HL-60/S4 treated with retinoic acid at 250 ng/mL for 4 days and 3 days (cell line): ENCODE measurements around the gene TRPM2.
"Not testable (repeated sequence)": the region's sequence is repeated elsewhere in the genome, so short reads cannot be mapped to it uniquely, and the experiment has no call there.

Source experiments
- in situ Hi-C: fragments of 300-500 bp; cut with MboI; formaldehyde crosslinking; loops from 2 replicates; pipeline ENCODE4 v1.7.0; 2022; ENCODE audit warnings: low sequenced_read_pairs

Gene TRPM2

DNA sequence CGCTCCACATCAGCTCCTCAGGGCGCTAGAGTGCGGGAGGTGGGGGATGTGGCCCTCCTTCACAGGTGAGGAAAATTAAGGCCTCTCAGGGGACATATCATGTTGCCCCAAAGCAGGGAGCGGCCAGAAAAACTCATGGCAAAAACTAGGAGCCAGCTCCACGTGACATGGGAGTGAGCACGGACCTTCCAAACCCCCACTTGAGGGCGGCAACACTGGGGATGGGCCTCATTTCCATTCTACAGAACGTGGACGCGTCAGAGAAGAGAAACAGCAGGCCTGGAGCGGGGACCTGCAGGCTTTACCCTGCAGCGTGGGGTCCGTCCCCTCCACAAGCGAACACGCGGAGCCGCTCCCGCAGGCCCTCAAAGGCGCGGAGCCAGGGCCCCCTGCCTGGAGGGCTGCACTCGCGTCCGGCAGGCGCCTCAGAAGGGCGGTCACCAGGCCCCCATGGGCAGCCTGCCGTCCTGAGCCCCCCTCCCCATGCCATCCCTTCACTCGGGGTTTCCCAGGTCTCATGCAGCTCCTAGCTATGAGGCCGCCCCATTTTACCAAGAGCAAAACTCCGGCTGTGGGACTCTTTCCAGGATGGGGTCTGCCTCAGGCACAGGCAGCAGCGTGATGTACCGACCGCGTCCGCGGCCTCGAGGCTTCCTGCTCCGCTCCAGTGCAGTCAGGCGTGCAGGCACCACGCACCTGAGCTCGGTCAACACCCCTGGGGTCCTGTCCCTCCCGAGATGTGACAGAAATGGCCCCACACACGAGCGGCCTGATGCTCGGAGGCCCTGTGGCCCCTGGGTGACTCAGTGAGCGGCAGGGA lies 19.7 kb upstream of the TRPM2 start:
- in situ Hi-C loops, result loop anchor here (10.0 kb wide), 1 partner anchor 121 kb away; the partner anchor contains the start of gene LRRC3

DNA sequence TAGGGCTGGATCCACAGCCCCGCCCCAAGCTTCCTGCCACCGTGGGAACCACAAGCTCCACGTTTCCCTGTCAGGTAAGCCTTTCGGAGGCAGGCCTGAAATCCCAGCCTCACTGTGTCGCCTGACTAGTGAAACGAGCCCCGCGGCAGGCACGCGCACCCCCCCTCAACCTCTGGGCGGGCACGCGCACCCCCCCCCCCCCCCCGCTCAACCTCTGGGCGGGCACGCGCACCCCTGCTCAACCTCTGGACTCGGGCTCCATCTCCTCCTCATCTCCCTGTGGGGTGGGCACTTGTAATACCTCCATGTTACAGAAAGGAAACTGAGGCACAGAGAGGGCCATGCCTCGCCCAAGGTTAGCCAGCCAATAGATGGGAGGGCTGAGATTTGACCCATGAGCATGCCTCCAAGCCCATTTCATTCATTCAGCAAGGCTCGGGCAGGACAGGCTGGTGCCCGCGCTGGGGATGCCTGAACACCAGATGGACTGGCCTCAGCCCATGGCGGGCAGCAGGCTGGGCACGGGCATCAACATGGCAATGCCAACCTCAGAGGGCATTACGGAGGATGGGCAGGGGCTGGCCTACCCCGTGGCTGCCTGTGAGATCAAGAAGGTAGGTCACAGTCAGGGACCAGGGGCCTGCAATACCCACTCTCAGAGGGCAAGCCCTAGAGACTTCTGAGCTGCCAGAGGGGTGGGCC lies 18.9 kb upstream of the TRPM2 start:
- in situ Hi-C loops, result loop anchor here (10.0 kb wide), 1 partner anchor 120 kb away; the partner anchor contains the start of gene LRRC3

GRCh38 chr21:44335266-44336059 lies 18.0 kb upstream of the TRPM2 start:
- in situ Hi-C loops, result loop anchor here (10.0 kb wide), 1 partner anchor 119 kb away; the partner anchor contains the start of gene LRRC3

DNA sequence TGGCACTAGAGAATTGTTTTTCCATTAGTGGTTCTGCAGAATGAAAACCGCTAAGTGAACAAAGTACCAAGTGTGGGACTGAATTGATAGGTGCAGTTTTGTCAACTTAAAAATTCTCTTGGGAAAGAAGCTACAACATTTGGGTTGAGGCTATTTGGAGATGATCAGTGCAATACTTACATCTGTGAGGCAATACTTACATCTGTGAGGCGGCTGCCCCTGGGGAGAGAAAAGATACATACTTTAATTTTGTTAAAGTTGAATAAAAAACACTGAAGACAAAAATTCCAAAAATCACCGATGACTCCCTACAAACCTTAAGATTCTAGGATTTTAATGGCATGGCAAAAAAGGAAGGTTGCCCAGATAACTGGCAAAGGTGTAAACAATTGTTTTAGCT lies 16.0 kb upstream of the TRPM2 start:
- in situ Hi-C loops, result loop anchor here (10.0 kb wide), 1 partner anchor 117 kb away; the partner anchor contains the start of gene LRRC3

- in situ Hi-C loops, result loop anchor here (10.0 kb wide), 1 partner anchor 117 kb away; the partner anchor contains the start of gene LRRC3
Observed at GRCh38 chr21:44337941-44338895, 15.2 kb upstream of the TRPM2 start.

- in situ Hi-C loops, result loop anchor here (10.0 kb wide), 1 partner anchor 116 kb away; the partner anchor contains the start of gene LRRC3
Observed at GRCh38 chr21:44338971-44339910, 14.2 kb upstream of the TRPM2 start, which contains the start of gene CFAP410. TSS of gene CFAP410 (minus strand) at chr21:44339390. CDS start at chr21:44339194, 196 bp downstream.

- in situ Hi-C loops, result not testable (repeated sequence)
Observed at GRCh38 chr21:44341726-44342458, 11.5 kb upstream of the TRPM2 start.

- in situ Hi-C loops, result not testable (repeated sequence)
Observed at GRCh38 chr21:44342981-44343380, 10.4 kb upstream of the TRPM2 start.

- in situ Hi-C loops, result no loop called here
Observed at GRCh38 chr21:44344541-44345183, 8.8 kb upstream of the TRPM2 start.

- in situ Hi-C loops, result no loop called here
Observed at GRCh38 chr21:44345495-44345894, 7.9 kb upstream of the TRPM2 start.

DNA sequence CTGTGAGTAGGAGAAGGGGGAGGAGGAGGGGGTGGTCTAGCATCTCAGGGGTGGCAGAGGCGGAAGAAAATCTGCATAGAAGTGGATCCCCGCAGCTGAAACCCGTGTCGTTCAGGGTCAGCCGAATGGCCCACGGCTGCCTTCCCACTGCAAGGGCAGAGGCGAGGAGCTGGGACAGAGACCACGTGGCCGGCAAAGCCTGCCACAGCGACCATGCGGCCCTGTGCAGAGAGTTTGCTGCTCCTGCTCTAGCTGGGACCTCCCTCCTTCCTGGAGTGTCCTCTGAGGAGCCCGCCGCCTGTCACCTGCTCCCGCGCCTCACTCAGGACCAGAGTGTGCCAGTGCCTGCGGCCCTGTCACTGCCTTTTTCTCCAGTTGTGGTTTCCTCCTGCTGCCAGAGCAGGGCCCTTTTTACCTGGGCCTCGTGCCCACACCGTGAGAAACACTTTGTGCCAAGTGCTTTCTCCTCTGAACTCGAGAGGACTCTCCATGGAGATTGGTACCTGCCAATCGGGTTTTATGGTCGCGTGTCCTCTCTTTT lies 5.4 kb upstream of the TRPM2 start:
- in situ Hi-C loops, result no loop called here

DNA sequence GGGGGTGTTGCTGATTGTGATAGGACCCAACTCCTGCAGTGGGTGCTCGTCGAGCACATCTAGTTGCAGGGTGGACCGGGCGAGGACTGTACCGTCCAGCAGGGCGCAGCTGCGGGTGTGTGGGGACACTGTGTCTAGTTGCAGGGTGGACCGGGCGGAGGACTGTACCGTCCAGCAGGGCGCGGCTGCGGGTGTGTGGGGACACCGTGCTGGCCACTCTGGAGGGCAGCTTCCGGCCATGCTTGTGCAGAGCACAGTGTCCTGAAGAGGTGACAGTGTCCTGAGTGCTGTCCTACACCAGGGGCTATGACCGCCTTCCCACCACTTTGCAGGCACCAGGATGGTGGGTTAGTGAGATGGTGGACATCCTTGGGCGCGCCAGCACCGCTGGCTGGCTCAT lies 4.6 kb upstream of the TRPM2 start:
- in situ Hi-C loops, result no loop called here

DNA sequence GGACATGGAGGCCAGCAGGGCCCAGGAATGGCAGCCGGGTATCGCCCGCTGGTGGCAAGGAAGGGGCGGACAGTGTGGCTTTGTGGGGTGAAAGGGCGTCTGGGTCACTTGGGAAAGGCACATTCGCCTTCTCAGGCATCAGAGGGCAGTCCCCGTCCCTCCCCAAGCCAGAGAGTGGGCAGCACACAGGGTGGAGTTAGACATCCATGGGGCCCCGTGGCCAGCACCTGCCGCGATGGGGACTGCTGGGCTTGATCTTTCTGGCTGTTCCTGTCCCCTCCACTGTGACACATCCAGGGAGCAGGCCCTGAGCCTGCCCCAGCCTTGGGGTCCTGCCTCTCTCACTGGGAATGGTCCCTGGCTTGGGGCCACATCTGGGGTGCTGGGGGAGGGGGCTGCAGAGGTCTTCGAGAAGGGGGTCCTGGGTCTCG lies 4.0 kb upstream of the TRPM2 start:
- in situ Hi-C loops, result no loop called here

GRCh38 chr21:44349847-44350772 lies 3.3 kb upstream of the TRPM2 start:
- in situ Hi-C loops, result no loop called here

DNA sequence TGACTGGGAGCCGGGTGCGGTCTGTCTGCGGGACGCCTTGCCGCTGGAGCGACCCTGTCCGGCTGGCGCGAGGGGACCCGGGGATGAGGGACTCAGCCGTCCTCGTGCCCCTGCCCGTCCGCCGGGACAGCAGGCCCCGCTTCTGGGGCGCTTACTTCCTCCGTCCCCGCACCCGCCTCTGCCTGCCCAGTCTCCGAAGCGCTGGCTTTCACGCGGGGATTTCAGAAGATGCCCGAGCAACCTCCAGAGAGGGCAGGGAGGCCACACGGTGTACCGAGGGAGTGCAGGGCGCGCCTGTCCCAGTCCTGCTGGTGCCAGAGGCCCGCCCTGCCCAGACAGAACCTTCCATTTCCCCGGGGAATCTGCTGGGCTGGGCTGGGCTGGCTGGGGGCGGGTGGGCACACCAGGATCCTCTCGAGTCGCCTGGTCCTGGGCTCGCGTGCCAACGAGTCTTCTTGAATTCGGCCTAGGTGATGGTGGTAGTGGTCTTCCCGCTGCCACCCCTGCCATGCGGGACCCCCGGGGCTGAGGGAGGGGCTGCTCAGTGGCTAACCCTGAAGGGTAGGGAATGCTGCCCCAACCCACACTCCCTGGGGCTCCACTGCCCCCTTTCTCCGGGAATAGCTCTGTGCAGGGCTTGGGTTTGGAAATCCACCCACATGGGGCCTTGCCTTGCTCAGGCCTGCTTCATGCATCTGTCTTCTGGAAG lies 2.5 kb upstream of the TRPM2 start:
- in situ Hi-C loops, result no loop called here
